HUDEP-2 (cell line): Measurements from ENCODE around the gene ASB14.
"Not testable (repeated sequence)": the region's sequence is repeated elsewhere in the genome, so short reads cannot be mapped to it uniquely, and the experiment has no call there.

ENCODE experiments used
- DNase-seq, 76 experiments: peaks; one replicate each; lab custom pipeline; 2025; ENCODE audit not compliant: unreplicated experiment in 76 of 76; lab: John Stamatoyannopoulos, UW

ASB14 gene

GRCh38 chr3:57292159-57292896 lies at the start of gene ASB14:
Gene ASB14, minus strand, starts transcription at chr3:57292685. Its CDS starts 652 bp downstream, at chr3:57292033.
- DNase-seq, result no peak

- DNase-seq, result peak in 1 of 76 experiments; percentile 7
These were observed 46.7 kb upstream of the ASB14 start for GRCh38 chr3:57339071-57339642.

GRCh38 chr3:57338272-57339070 lies 46.0 kb upstream of the ASB14 start:
- DNase-seq, result not testable (repeated sequence)

- DNase-seq, result no peak
These were observed 42.9 kb upstream of the ASB14 start for GRCh38 chr3:57335283-57335938.

GRCh38 chr3:57331078-57331610 lies 38.7 kb upstream of the ASB14 start:
- no peak for DNase-seq

GRCh38 chr3:57326498-57326897 lies 34.0 kb upstream of the ASB14 start:
- DNase-seq, result not testable (repeated sequence)

GRCh38 chr3:57314204-57314603 lies 21.7 kb upstream of the ASB14 start:
- no peak for DNase-seq

- no peak for DNase-seq
These were observed 17.4 kb upstream of the ASB14 start for GRCh38 chr3:57309769-57310360.

GRCh38 chr3:57303520-57303919 lies 11.0 kb upstream of the ASB14 start:
- DNase-seq, result not testable (repeated sequence)

GRCh38 chr3:57298041-57298440 lies 5.6 kb upstream of the ASB14 start:
- DNase-seq, result no peak

GRCh38 chr3:57292897-57293526 lies 527 bp upstream of the ASB14 start:
- DNase-seq, result no peak

GRCh38 chr3:57288403-57288802 lies 4.1 kb downstream of the ASB14 start:
- DNase-seq, result no peak

GRCh38 chr3:57287205-57287604 lies 5.3 kb downstream of the ASB14 start:
- DNase-seq, result no peak

GRCh38 chr3:57283334-57283733 lies 9.2 kb downstream of the ASB14 start:
- no peak for DNase-seq

GRCh38 chr3:57281715-57282114 lies 10.8 kb downstream of the ASB14 start:
- DNase-seq, result peak in 1 of 76 experiments; percentile 3

GRCh38 chr3:57279685-57280084 lies 12.8 kb downstream of the ASB14 start:
- DNase-seq, result no peak

- no peak for DNase-seq
These were observed 14.2 kb downstream of the ASB14 start for GRCh38 chr3:57278237-57278636.

- no peak for DNase-seq
These were observed 17.1 kb downstream of the ASB14 start for GRCh38 chr3:57275393-57275792.

- DNase-seq, result no peak
These were observed 17.6 kb downstream of the ASB14 start for GRCh38 chr3:57274845-57275244.

GRCh38 chr3:57268416-57268815 lies 24.1 kb downstream of the ASB14 start:
- no peak for DNase-seq
